Activated CD4-positive, alpha-beta T cell treated with anti-CD3 and anti-CD28 coated beads, Interleukin-2, amount 50 U/mL, for 16 hours (primary cell): ENCODE results near the gene PAQR8.
"Not testable (repeated sequence)": the region's sequence is repeated elsewhere in the genome, so short reads cannot be mapped to it uniquely, and the experiment has no call there.

Experiments
- DNase-seq: peaks from one replicate; pipeline ENCODE4 v3.0.0-alpha.2; 2020

Gene PAQR8

GRCh38 chr6:52381249-52381648 is 19.3 kb downstream of the PAQR8 start:
- peak; percentile 63 for DNase-seq

GRCh38 chr6:52384145-52384766 is 22.3 kb downstream of the PAQR8 start:
- no peak for DNase-seq

GRCh38 chr6:52385074-52385473 is 23.1 kb downstream of the PAQR8 start:
- no peak for DNase-seq

GRCh38 chr6:52388119-52388518 is 26.2 kb downstream of the PAQR8 start:
- not testable (repeated sequence) for DNase-seq

- DNase-seq, result no peak
These were observed 26.8 kb downstream of the PAQR8 start for GRCh38 chr6:52388790-52389189.

- peak; percentile 34 for DNase-seq
These were observed 27.3 kb downstream of the PAQR8 start for GRCh38 chr6:52389264-52389625.

GRCh38 chr6:52389626-52390360 is 27.8 kb downstream of the PAQR8 start:
- peak; percentile 88 for DNase-seq

- peak; percentile 84 for DNase-seq
These were observed 28.4 kb downstream of the PAQR8 start for GRCh38 chr6:52390361-52390727.

- no peak for DNase-seq
These were observed 29.6 kb downstream of the PAQR8 start for GRCh38 chr6:52391599-52391998.

GRCh38 chr6:52392944-52393343 is 31.0 kb downstream of the PAQR8 start:
- peak; percentile 72 for DNase-seq

- no peak for DNase-seq
These were observed 31.8 kb downstream of the PAQR8 start for GRCh38 chr6:52393780-52394179.

- peak; percentile 69 for DNase-seq
These were observed 32.3 kb downstream of the PAQR8 start for GRCh38 chr6:52394251-52394666.

GRCh38 chr6:52395969-52396368 is 34.0 kb downstream of the PAQR8 start:
- DNase-seq, result no peak

- DNase-seq, result peak; percentile 51
These were observed 37.8 kb downstream of the PAQR8 start for GRCh38 chr6:52399511-52400312.

GRCh38 chr6:52400313-52401041 is 38.5 kb downstream of the PAQR8 start:
- no peak for DNase-seq

GRCh38 chr6:52403086-52403485 is 41.1 kb downstream of the PAQR8 start:
- no peak for DNase-seq

GRCh38 chr6:52403627-52404026 is 41.7 kb downstream of the PAQR8 start:
- DNase-seq, result no peak

- DNase-seq, result no peak
These were observed 43.3 kb downstream of the PAQR8 start for GRCh38 chr6:52405243-52405642.

GRCh38 chr6:52407467-52407866 is 45.5 kb downstream of the PAQR8 start:
- peak; percentile 43 for DNase-seq

GRCh38 chr6:52409499-52409898 is 47.5 kb downstream of the PAQR8 start:
- no peak for DNase-seq

GRCh38 chr6:52410979-52411378 is 49.0 kb downstream of the PAQR8 start:
- no peak for DNase-seq

- no peak for DNase-seq
These were observed 50.0 kb downstream of the PAQR8 start for GRCh38 chr6:52411911-52412310.

GRCh38 chr6:52415333-52415732 is 53.4 kb downstream of the PAQR8 start:
- no peak for DNase-seq
